Brain microvascular endothelial cell (primary cell): ENCODE results near the gene BCOR.

Source experiments
- DNase-seq: peaks from one replicate; pipeline ENCODE4 v3.0.0-alpha.2; 2020
- H3K27ac ChIP-seq: fragments of 250-450 bp; sonication (Bioruptor Pico); 2 replicates; pipeline ENCODE4 v1.5.1; 2020; ENCODE audit warnings: mild to moderate bottlenecking, moderate library complexity
- H3K27me3 ChIP-seq: fragments of 250-450 bp; sonication (Bioruptor Pico); replicated peaks from 2 replicates; pipeline ENCODE4 v1.5.1; 2020; ENCODE audit warnings: mild to moderate bottlenecking
- H3K36me3 ChIP-seq: fragments of 250-450 bp; sonication (Bioruptor Pico); replicated peaks from 2 replicates; pipeline ENCODE4 v1.5.1; 2020; ENCODE audit warnings: mild to moderate bottlenecking
- H3K4me3 ChIP-seq: 2 replicates; pipeline ENCODE4 v1.5.1; 2011; ENCODE audit warnings: low read depth, mild to moderate bottlenecking, control low read depth, low read length, moderate library complexity
- CTCF ChIP-seq: IDR thresholded peaks from 2 replicates; pipeline ENCODE4 v1.5.1; 2011; ENCODE audit warnings: low read depth, mild to moderate bottlenecking, moderate library complexity, low read length, control low read depth, inconsistent platforms; ENCODE audit errors: missing control alignments
- in situ Hi-C: cut with HindIII; loops from 2 replicates; pipeline ENCODE4 v1.10.0; 2017; ENCODE audit warnings: low sequenced_read_pairs, low pct_ligation_motif_present

BCOR gene

GRCh38 chrX:40104985-40105834 lies 7.5 kb upstream of the BCOR start:
- H3K36me3 ChIP-seq: no peaks in the 10 kb centered on the region
- H3K27me3 ChIP-seq: no peaks in the 10 kb centered on the region
- H3K4me3 ChIP-seq: peak overlapping the region; percentile 47
- no peak overlapping the region for H3K27ac ChIP-seq
- in situ Hi-C loops: no loop called here
- no peak for DNase-seq
- TF ChIP-seq CTCF: no peak

DNA sequence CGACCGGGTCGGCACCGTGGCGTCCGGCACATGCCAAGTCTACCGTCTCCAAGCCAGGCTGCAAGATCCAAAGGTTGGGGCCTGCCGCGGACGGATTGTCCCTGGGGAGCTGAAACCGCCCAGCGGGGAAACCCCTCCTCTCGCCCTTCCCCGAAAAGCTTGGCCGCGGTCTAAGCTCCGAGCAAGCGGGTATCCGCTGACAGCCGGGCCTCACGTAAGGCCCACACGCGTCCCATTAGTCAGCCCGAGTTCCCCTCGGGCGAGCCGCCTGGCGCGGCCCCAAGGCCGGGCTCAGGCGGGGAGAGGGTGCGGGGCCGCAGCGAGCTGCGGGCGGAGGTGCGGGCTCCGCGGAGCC lies 6.8 kb upstream of the BCOR start:
- DNase-seq: no peak
- Histone ChIP-seq H3K27me3 (no peaks in the 10 kb centered on the region), H3K4me3 (peak overlapping the region; percentile 12), H3K27ac (no peak overlapping the region), H3K36me3 (no peaks in the 10 kb centered on the region)
- no peak for TF ChIP-seq CTCF
- in situ Hi-C loops: no loop called here

- Histone ChIP-seq H3K27me3 (no peaks in the 10 kb centered on the region), H3K36me3 (no peaks in the 10 kb centered on the region), H3K27ac (no peak overlapping the region), H3K4me3 (no peak overlapping the region)
- no peak for TF ChIP-seq CTCF
- in situ Hi-C loops: no loop called here
- no peak for DNase-seq
Measured at GRCh38 chrX:40103565-40104323, 6.0 kb upstream of the BCOR start.

DNA sequence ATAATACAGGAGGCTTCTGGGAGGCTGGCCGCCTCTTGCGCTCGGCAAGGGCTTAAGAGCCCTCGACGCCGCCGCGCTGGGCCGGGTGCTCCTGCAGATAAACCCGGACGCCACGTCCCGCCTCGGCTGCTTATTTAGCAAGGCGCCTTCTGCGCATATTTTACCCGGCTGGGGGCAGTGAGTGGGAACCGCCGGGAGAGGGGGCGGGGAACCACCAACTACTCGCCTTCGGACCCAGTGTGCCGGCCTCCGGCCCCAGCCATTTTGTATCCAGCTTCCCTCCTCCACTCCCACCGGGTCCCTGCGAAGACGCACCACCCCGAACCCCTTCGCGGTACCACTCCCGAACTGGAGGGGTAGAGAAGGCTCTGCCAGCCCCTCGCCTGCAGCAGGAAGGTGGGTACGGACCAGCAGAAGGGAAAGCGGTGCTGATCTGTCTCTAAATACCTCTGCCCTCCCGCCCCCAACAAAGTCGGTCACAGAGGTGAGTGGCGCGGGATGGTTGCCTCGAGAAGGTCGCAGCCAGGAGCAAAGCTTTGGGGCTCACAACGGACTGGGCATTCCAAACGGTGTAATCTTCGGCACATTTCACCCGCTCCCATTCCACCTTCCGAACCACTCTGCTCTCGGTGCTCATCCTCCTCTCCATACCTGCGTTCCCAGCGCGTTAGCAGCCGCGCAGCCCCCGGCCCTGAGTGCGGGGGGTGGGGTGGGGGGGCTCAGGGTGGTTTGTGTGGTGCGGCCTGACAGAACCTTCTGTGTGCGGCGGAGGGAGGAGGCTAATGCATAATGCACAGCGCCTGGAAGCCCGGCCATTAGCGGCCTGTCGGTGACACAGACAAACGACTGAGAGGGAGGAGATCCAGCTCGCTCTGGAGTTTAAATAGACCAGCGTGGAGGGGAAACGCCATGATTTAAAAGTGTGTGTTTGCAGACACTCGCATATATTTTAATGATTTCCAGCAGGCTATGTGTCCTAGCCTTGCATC lies 4.9 kb upstream of the BCOR start:
- in situ Hi-C loops: no loop called here
- DNase-seq: no peak
- Histone ChIP-seq H3K27ac (no peak overlapping the region), H3K4me3 (no peak overlapping the region), H3K36me3 (no peaks in the 10 kb centered on the region), H3K27me3 (no peaks in the 10 kb centered on the region)
- TF ChIP-seq CTCF: no peak

DNA sequence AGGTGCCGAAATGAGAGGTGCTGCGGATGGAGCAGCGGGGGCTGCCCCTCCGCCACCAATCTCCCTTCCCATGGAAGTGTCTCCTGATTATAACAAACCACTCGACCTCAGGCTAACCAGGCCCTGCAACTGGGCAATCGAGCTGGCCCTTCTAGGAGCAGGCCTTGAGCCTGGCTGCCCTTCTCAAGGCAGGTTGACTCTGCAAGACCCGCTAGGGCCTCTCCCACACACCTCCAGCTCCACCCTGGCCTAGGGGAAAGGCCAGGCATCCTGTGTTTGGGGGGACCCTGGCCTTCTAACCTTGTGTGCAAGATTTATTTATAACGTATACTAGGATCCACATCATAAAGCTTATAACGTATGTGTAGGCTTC lies 3.7 kb upstream of the BCOR start:
- DNase-seq: no peak
- no peak overlapping the region for H3K4me3 ChIP-seq
- H3K27ac ChIP-seq: no peak overlapping the region
- no peaks in the 10 kb centered on the region for H3K36me3 ChIP-seq
- no peak for TF ChIP-seq CTCF
- H3K27me3 ChIP-seq: no peaks in the 10 kb centered on the region
- in situ Hi-C loops: no loop called here
